HUDEP-2 (cell line): ENCODE results near the gene APOBR.
"Not testable (repeated sequence)": the region's sequence is repeated elsewhere in the genome, so short reads cannot be mapped to it uniquely, and the experiment has no call there.

Experiments
- DNase-seq, 76 experiments: peaks; one replicate each; lab custom pipeline; 2025; ENCODE audit not compliant: unreplicated experiment in 76 of 76; lab: John Stamatoyannopoulos, UW

APOBR gene

DNA sequence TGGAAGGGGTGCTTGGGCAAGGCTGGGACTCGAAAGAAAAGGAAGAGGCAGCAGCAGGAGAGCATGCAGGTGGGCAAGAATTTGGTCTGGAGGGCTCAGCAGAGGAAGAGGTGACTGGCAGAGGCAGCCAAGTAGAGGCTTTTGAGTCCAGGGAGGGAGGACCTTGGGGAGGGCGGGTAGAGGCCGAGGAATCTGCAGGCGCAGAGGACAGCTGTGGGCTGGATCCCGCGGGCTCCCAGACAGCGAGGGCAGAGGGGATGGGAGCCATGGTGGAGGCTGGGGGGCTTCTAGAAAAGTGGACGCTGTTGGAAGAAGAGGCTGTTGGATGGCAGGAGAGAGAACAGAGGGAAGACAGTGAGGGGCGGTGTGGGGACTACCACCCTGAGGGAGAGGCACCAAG, 2.9 kb downstream of the APOBR start:
- DNase-seq, result no peak

DNA sequence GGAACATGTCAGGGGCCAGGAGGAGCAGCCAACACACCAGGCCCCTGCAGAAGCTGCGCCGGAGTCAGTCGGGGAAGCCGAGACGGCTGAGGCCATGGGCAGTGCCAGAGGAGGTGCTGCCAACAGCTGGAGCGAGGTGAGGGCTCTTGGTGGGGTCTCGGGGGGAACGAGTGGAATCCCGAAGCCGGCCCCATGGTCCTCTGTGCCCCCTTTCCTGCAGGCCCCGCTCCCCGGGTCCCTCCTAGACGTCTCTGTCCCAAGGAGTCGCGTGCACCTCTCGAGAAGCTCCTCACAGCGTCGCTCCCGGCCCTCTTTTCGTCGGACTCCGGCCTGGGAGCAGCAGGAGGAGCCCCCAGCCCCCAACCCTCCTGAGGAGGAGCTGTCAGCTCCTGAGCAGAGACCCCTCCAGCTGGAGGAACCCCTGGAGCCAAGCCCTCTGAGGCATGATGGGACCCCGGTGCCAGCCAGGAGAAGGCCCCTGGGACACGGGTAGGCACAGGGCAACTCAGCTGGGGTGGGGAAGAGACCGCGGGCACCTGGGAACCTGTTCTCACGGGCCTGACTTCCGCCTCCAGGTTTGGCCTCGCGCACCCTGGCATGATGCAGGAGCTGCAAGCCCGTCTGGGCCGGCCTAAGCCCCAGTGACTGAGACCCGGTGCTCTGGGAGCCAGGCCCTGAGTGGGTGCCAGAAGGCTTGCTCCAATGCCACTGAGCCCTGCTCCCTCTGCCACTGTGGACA, 3.6 kb downstream of the APOBR start:
- DNase-seq, result no peak

DNA sequence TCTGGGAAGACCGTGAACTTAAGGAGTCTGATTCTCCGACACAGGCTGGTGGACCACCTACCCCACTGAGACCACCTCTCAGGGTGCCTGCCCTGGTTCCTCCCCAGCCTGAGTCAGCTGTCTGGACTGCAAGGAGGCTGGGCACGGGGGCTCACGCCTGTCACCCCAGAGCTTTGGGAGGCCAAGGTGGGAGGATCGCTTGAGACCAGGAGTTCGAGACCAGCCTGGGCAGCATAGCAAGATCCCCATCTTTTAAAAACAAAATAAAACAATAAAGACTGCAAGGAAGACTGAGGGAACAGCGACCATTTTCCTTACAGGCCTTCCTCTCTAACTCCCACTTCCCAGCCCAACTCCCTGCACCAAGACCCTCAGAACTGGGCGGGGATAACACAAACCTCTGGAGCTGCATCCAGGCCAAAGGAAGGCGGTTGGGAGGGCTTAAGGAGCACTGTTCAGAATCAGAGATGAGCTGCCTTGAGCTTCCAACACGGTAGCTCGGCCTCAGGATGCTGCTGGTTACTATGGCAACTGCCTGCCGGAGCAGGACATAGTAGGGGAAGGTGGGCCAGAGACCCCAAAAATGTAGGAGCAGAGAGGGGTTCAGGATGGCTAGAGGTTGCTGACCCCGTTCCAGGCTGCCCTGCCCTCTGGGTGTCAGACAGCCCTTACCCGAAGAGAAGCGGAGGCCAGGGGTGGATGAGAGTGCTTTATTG, 4.4 kb downstream of the APOBR start:
- DNase-seq, result no peak

- DNase-seq, result no peak
Measured at GRCh38 chr16:28499854-28500253, 5.4 kb downstream of the APOBR start.

DNA sequence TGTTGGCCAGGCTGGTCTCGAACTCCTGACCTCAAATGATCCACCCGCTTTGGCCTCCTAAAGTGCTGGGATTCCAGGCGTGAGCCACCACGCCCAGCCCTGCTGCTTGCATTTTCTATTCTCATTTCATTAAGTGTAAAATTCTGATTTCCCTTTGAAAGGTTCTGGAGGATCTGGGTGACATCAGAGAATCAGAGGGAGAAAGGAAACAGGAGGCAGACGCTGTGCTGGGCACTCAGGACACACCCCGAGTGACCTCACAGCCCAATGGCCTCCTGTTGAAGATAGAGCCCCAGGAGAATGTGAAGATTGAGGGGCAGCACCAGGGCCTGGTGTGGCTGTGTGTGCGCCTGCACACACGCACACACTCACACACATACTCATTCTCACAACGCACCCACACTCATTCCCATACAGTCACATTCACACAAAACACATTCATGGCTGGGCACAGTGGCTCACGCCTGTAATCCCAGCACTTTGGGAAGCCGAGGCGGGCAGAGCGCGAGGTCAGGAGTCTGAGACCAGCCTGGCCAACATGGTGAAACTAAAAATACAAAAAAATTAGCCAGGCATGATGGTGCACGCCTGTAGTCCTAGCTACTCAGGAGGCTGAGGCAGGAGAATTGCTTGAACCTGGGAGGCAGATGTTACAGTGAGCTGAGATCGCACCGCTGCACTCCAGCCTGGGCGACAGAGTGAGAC, 6.2 kb downstream of the APOBR start:
- not testable (repeated sequence) for DNase-seq

GRCh38 chr16:28501258-28502232, 7.1 kb downstream of the APOBR start:
- no peak for DNase-seq

GRCh38 chr16:28502290-28502689, 7.8 kb downstream of the APOBR start:
- DNase-seq, result no peak

DNA sequence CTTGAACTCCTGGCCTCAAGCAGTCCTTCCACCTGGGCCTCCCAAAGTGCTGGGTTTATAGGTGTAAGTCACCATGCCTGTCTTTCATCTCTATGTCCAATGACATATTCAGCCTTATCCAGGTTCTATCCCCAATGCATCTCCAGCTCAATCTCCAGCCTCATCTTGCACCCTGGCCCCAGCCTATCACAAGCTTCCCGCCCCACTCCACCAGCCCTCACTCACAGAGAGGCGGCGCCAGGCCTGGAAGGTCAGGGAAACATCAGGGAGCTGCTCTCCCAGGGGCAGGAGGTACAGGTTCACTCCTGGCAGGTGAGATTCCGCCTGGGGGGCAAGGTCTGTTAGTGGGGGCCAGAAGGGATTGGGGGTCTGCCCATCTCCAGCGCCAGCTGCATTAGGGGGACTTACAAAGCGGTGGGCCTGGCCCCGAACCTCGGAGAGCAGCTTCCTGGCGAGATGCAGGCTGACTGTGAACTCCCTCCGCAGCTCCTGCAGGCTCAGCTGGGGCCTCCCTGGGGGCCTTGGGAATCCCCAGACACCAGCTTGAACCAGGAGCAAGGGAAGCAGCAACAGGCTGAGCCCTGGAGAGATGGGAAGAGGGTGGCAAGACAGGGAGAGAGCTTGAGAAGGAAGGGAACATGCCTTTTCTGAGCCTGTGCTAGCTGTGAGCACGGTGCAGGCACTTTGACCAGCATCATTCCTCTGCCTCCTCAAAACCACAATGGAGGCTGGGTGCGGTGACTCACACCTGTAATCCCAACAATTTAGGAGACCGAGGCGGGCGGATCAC, 9.2 kb downstream of the APOBR start:
- no peak for DNase-seq

DNA sequence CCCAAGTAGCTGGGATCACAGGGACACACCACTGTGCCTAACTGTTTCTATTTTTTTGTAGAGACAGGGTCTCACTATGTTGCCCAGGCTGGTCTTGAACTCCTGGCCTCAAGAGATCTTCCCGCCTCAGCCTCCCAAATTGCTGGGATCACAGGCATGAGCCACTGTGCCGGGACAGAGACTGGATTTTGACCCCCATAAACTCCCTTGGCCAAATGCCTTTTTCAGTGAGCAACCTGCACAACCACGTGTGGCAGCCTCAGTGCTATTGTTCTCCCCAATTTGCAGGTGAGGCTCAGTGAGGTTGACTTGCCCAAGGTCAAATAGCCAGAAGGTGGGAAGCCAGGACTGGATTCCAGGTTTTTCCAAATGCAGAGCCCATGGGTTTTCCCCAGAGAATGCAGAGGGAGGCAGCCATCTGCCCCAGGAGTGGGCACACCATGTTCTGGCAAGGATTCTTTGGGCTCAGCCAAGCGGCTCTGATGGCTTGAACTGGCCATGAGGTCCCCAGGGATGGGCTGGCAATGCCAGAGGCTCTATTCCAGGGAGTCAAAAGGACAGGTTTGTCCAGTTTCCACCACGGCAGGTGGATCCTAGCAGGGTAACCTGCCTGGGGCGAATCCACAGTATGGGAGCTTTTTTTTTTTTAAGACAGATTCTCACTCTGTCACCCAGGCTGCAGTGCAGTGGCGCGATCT, 10.4 kb downstream of the APOBR start:
- DNase-seq, result no peak

- DNase-seq, result no peak
Measured at GRCh38 chr16:28505489-28506137, 11.2 kb downstream of the APOBR start.

DNA sequence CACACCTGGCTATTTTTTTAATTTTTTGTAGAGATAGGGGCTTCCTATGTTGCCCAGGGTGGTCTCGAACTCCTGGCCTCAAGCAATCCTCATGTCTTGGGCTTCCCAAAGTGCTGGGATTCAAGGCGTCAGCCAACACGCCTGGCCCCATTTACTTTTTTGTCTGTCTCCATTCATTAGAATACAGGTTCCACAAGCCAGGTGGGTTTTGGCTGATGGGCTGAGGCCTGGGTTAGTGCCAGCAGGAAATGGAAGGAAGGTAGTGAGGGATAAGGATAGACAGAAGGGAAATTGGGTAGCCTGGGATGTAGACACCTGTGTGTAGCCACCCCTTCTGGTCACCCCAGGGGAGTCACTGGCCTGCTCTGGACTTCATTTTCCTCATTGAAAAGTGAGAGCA, 16.6 kb downstream of the APOBR start:
- DNase-seq, result no peak

- no peak for DNase-seq
Measured at GRCh38 chr16:28511801-28512789, 17.7 kb downstream of the APOBR start.

DNA sequence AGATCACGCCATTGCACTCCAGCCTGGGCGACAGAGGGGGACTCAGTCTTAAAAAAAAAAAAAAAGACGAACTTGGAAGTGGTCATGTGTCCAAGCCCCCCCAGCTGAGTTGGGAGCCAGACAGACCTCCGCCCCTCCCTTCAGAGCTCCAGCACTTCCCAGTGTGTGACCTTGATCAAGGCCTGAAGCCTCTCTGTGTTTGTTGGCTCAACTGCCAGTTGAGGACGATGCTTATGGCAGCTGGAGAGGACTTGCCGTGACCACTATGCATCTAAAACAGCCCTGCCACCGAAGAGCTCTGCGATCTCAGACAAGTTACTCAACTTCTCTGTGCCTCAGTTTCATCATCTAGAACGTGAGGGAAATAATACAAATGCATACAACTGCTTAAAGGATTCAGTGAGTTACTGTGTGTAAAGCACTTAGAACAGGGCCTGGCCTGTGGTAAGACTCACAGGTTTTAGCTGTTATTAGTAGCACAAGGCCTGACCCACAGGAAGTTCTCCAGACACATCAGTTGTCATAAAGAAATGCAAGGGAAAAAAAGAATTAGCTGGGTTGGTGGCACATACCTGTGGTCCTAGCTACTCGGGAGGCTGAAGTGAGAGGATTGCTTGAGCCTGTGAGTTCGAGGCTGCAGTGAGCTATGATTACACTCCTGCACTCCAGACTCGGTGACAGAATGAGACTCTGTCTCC, 19.2 kb downstream of the APOBR start:
- no peak for DNase-seq

- DNase-seq, result no peak
Measured at GRCh38 chr16:28514246-28514645, 19.8 kb downstream of the APOBR start.

- DNase-seq, result no peak
Measured at GRCh38 chr16:28520672-28521071, 26.2 kb downstream of the APOBR start.

DNA sequence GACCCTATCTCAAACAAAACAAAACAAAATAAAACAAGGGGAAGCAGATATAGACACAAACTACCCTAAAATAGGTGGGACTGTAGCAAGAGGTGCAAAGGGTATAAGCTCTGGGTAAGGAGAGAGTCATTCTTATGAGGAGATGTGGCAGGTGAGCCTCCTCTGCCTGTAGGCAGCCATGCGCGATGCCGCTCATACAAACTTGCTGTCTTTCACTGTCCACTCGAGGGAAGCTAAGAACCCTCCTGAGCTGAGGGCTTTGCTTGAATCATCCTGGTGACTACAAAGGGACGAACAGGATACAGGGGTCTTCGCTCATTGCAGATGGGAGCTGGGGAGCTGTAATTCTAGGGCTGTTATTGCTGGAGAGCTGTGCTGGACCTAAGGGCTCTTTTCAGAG, 27.0 kb downstream of the APOBR start:
- DNase-seq, result no peak

DNA sequence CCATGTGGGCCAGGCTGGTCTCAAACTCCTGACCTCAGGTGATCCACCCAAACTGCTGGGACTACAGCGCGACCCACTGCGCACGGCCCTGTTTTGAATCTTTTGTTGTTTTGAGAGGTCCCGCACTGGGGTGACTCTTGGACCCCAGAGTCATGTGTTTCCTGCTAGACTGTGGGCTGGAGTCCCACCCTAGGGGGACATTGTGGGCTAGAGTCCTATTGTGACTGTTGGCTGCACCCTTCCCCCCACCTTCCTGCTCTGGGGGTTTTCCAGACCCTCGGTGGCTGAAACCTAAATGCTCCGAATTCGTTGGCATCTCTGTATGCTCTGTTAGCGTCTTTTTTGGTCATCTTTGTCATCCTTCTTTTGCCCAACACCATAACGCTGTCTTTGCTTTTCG, 28.3 kb downstream of the APOBR start:
- DNase-seq, result no peak
